Stomach (tissue), 4 donors: ENCODE results near the gene DOCK4.

Experiments
- CTCF ChIP-seq, 7 experiments: fragments of 450-650 bp in 4 of 7; fragments of 200-600 bp in 3 of 7; sonication (generic) in 3 of 7; IDR thresholded peaks; one replicate each; pipeline ENCODE4 v1.5.1; 2016 to 2019; ENCODE audit warnings: antibody characterized with exemption in 7 of 7, control low read depth in 2 of 7, mild to moderate bottlenecking in 1 of 7
- POLR2A ChIP-seq, 4 donors: fragments of 450-650 bp; IDR thresholded peaks; one replicate each; pipeline ENCODE4 v1.6.1; 2016; ENCODE audit warnings: antibody characterized with exemption in 4 of 4, control low read depth in 2 of 4, mild to moderate bottlenecking in 1 of 4, moderate library complexity in 1 of 4
- POLR2AphosphoS5 ChIP-seq, 3 donors: sonication (generic); formaldehyde crosslinking; IDR thresholded peaks; one replicate each; pipeline ENCODE4 v1.6.1; 2016; ENCODE audit warnings: antibody characterized with exemption in 3 of 3

GRCh38 chr7:112021379-112022044 is 184.7 kb downstream of the DOCK4 start:
- TF ChIP-seq CTCF (IDR thresholded peaks at IDR 0.05) (no peak), POLR2A (IDR thresholded peaks at IDR 0.05) (no peak), POLR2AphosphoS5 (IDR thresholded peaks at IDR 0.05) (no peak)
